ENCODE measurements around the gene KIAA1549.

Gene KIAA1549

DNA sequence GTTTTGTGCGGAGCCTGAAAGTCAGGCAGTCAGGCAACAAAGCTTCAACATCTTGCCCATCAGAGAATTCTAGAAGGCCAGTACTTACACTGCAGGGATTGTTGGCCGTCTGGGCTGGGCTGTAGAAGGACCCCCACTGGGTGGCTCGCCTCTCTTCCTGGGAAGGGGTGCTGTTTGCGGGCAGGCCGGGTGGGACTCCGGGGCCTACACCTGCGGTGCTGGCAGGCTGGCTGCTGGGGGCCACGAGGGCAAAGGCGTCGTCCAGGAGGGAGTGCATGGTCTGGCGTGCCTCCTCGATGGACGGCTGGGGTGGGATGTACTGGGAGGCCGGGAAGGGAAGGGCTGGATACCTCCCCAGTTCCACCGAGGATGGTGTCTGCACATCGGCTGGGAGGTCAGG, 120.1 kb downstream of the KIAA1549 start:
- DNase-seq (ENCODE audit: low read depth in 3 of 3, low spot score in 1 of 3): no peak

DNA sequence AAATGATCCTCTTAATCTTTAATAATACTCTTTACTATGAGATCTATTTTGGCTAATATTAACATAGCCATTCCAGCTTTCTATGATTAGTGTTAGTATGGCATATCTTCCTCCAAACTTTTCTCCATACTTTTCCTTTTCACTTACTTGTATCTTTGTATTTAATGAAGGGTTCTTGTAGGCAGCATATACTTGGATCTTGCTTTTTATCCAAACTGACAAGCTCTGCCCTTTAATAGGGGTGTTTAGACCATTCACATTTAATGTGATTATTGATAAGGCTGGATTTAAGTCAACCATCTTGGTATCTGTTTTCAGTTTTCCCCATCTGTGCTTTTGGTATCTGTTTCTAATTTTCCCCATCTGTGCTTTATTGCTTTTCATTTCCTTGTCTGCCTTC, 123.5 kb downstream of the KIAA1549 start:
- DNase-seq (ENCODE audit: low read depth in 3 of 3, low spot score in 1 of 3): no peak

DNA sequence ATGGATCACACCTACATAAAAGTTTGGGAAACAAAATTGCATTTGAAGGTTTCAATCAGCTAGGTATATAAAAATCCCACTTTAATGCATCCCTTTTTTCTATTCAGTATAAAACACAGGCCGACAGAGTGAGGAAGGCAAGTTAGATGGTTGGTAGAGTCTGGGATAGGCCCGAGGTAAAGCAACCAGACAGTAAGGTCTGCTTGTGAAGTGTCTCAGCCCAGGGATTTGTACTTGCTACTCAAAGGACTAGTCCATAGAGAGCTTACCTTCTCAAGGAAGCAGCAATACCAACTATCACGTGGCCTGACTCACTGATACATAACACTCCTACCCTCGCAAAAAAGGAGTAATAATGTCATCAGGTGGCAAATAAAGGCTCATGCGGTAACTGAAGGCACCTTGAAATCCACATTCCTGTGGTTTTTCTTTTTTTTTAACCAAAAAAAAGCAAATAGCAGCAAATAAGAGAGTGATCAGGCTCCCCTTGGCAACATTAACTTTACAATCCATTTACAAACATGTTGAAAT, 127.0 kb downstream of the KIAA1549 start:
- DNase-seq (ENCODE audit: low read depth in 3 of 3, low spot score in 1 of 3): no peak

GRCh38 chr7:138853448-138853847, 127.7 kb downstream of the KIAA1549 start:
- no peak for DNase-seq (ENCODE audit: low read depth in 3 of 3, low spot score in 1 of 3)

- no peak for DNase-seq (ENCODE audit: low read depth in 3 of 3, low spot score in 1 of 3)
Measured at GRCh38 chr7:138852469-138852868, 128.7 kb downstream of the KIAA1549 start.

GRCh38 chr7:138849701-138850100, 131.5 kb downstream of the KIAA1549 start:
- no peak for DNase-seq (ENCODE audit: low read depth in 3 of 3, low spot score in 1 of 3)

GRCh38 chr7:138848056-138848980, 132.9 kb downstream of the KIAA1549 start:
- no peak for DNase-seq (ENCODE audit: low read depth in 3 of 3, low spot score in 1 of 3)

GRCh38 chr7:138845711-138846110, 135.5 kb downstream of the KIAA1549 start:
- no peak for DNase-seq (ENCODE audit: low read depth in 3 of 3, low spot score in 1 of 3)

- no peak for DNase-seq (ENCODE audit: low read depth in 3 of 3, low spot score in 1 of 3)
Measured at GRCh38 chr7:138843632-138844580, 137.3 kb downstream of the KIAA1549 start.

- DNase-seq (ENCODE audit: low read depth in 3 of 3, low spot score in 1 of 3): no peak
Measured at GRCh38 chr7:138842111-138842510, 139.1 kb downstream of the KIAA1549 start.

GRCh38 chr7:138838166-138838565, 143.0 kb downstream of the KIAA1549 start:
- DNase-seq (ENCODE audit: low read depth in 3 of 3, low spot score in 1 of 3): no peak

DNA sequence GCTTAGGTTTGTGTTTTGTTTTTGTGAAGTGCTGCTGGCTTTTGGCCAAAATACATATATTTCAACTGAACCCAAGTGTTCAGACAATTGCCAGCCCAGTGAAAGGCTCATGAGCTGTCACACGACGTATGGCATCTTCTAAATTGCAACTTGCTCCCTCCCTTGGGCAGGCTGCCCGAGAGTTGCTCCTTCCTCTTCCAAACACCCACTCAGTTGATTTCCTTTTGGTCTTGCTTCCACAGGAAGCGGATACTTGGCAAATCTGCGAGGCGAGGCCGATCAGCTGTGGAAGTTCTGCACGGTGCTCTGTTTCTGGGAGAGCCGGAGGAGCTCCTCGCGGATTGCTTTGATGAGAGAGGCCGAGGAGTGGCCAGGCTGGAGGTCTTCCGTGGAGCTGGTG, 143.6 kb downstream of the KIAA1549 start:
- no peak for DNase-seq (ENCODE audit: low read depth in 3 of 3, low spot score in 1 of 3)

GRCh38 chr7:138835087-138835486, 146.1 kb downstream of the KIAA1549 start:
- no peak for DNase-seq (ENCODE audit: low read depth in 3 of 3, low spot score in 1 of 3)

GRCh38 chr7:138834583-138834982, 146.6 kb downstream of the KIAA1549 start:
- DNase-seq (ENCODE audit: low read depth in 3 of 3, low spot score in 1 of 3): no peak

- no peak for DNase-seq (ENCODE audit: low read depth in 3 of 3, low spot score in 1 of 3)
Measured at GRCh38 chr7:138833596-138833995, 147.6 kb downstream of the KIAA1549 start.

GRCh38 chr7:138832966-138833365, 148.2 kb downstream of the KIAA1549 start:
- DNase-seq (ENCODE audit: low read depth in 3 of 3, low spot score in 1 of 3): no peak

DNA sequence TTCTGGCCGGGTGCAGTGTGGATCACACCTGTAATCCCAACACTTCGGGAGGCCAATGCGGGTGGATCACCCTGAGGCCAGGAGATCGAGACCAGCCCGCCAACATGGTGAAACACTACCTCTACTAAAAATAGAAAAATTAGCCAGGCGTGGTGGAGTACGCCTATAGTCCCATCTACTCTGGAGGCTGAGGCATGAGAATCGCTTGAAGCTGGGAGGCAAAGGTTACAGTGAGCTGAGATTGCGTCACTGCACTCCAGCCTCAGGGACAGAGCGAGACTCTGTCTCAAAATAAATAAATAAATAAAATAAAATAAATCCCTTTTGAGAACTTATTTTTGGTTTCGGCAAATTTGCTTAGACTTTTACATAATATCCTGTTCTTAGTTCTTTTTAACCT, 151.9 kb downstream of the KIAA1549 start:
- DNase-seq (ENCODE audit: low read depth in 3 of 3, low spot score in 1 of 3): no peak

GRCh38 chr7:138828302-138828701, 152.9 kb downstream of the KIAA1549 start:
- DNase-seq (ENCODE audit: low read depth in 3 of 3, low spot score in 1 of 3): no peak

DNA sequence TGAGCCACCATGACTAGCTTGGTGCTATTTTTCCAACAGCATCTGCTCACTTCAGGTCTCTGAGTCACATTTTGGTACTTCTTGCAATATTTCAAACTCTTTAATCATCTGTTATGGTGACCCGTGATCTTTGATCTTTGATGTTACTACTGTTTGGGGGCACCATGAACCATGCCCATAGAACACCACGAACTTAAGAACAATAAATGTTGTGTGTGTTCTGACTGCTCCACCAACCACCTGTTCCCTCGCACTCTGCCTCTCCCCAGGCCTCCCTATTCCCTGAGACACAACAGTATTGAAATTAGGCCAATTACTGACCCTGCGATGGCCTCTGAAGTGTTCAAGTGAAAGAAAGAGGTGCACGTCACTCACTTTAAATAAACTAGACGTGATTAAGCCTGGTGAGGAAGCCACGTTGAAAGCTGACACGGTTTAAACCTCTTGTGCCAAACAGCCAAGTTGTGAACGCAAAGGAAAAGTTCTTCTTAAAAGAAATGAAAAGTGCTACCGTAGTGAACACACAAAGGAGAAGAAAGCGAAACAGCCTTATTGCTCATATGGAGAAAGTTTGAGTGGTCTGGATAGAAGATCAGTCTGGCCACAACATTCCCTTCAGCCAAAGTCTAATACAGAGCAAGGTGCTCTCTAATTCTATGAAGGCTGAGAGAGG, 156.0 kb downstream of the KIAA1549 start:
- DNase-seq (ENCODE audit: low read depth in 3 of 3, low spot score in 1 of 3): no peak

DNA sequence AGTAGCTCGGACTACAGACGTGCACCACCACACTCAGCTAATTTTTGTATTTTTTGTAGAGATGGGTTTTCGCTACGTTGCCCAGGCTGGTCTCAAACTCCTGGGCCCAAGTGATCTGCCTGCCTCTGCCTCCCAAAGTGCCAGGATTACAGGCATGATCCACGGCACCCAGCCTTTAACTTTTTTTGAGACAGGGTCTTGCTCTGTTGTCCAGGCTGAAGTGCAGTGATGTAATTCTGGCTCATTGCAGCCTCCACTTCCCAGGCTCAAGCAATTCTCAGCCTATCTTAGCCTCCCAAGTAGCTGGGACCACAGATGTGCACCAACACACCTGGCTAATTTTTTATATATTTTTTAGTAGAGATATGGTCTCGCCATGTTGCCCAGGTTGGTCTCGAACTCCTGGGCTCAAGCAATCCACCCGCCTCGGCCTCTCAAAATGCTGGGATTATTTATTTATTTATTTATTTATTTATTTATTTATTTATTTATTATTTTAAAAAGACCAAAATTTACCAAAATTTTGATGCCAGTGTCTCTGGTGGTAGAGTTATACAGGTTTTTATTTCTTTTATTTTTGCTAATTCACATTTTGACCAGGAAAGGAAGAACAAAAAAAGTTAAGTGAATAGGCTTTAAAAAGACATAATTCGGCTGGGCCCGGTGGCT, 158.2 kb downstream of the KIAA1549 start:
- no peak for DNase-seq (ENCODE audit: low read depth in 3 of 3, low spot score in 1 of 3)

Measured in stimulated activated CD4-positive, alpha-beta T cell treated with anti-CD3 and anti-CD28 coated beads, TNF-alpha, amount 100 ng/mL, for 1 hour (primary cell).